Measurements from ENCODE around the gene LMOD1.

DNA sequence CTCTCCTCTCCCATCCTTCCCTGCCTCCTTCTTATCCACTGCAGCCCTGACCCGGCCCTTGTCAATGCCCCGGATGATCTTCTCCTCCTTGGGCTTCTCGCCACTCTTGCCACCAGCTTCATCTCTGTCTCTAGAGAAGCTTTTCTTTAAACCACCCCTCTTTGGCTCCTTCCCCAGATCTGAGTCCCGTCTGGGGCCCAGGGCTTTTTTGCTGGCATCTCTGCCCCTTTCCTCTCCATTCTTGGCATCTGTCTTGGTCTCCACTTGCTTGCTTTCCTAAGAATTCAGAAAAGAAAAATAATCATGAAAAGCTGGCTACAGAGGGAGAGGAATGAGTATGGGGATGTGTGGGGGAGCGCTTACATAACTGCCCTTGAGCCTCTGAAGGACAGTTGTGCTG lies 45.9 kb downstream of the LMOD1 start:
- TF ChIP-seq, protein P1, sequence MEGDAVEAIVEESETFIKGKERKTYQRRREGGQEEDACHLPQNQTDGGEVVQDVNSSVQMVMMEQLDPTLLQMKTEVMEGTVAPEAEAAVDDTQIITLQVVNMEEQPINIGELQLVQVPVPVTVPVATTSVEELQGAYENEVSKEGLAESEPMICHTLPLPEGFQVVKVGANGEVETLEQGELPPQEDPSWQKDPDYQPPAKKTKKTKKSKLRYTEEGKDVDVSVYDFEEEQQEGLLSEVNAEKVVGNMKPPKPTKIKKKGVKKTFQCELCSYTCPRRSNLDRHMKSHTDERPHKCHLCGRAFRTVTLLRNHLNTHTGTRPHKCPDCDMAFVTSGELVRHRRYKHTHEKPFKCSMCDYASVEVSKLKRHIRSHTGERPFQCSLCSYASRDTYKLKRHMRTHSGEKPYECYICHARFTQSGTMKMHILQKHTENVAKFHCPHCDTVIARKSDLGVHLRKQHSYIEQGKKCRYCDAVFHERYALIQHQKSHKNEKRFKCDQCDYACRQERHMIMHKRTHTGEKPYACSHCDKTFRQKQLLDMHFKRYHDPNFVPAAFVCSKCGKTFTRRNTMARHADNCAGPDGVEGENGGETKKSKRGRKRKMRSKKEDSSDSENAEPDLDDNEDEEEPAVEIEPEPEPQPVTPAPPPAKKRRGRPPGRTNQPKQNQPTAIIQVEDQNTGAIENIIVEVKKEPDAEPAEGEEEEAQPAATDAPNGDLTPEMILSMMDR (IDR thresholded peaks at IDR 0.05), result no peak
- no peak for TF ChIP-seq POLR2A (IDR thresholded peaks at IDR 0.05)

Measured in heart left ventricle (tissue), 13 donors.